Skin of body (tissue), 3 donors: ENCODE data around the gene C1QL3. TPM values are rescaled to one million over a fixed set of nuclear protein-coding genes. Genes with fewer than 3 reads are reported as not detected.

Source experiments
- DNase-seq: peaks from one replicate; lab custom pipeline; 2025; lab: John Stamatoyannopoulos, UW
- small RNA-seq: library from RNA; depleted of rRNA; stranded (forward); fragments of <200 nt; gene quantifications from one replicate; pipeline ENCODE3, GENCODE V24; 2014; ENCODE audit warnings: low replicate concordance
- total RNA-seq: library from RNA; depleted of rRNA; stranded (reverse); fragments of >200 nt; gene quantifications from one replicate; pipeline ENCODE4 v1.2.3, GENCODE V29; 2014

Gene C1QL3
- total RNA-seq, 1 donor from 2014 or later: 0.10 TPM

GRCh38 chr10:16493884-16494536 is 27.7 kb downstream of the C1QL3 start:
- no peak for DNase-seq

GRCh38 chr10:16491933-16492332 is 29.7 kb downstream of the C1QL3 start:
- no peak for DNase-seq

GRCh38 chr10:16490511-16490910 is 31.2 kb downstream of the C1QL3 start:
- no peak for DNase-seq

- no peak for DNase-seq
Observed at GRCh38 chr10:16483241-16483917, 38.3 kb downstream of the C1QL3 start.

- DNase-seq: no peak
Observed at GRCh38 chr10:16481052-16481728, 40.5 kb downstream of the C1QL3 start.

GRCh38 chr10:16478801-16479200 is 42.9 kb downstream of the C1QL3 start:
- no peak for DNase-seq

GRCh38 chr10:16477757-16478156 is 43.9 kb downstream of the C1QL3 start:
- DNase-seq: no peak

- DNase-seq: no peak
Observed at GRCh38 chr10:16472828-16473227, 48.9 kb downstream of the C1QL3 start.

GRCh38 chr10:16470747-16471146 is 50.9 kb downstream of the C1QL3 start:
- no peak for DNase-seq

GRCh38 chr10:16466001-16466400 is 55.7 kb downstream of the C1QL3 start:
- DNase-seq: no peak

Small RNA genes lying within 50 kb of the gene (small RNA-seq; reads per million reads assigned to genes)
- gene RNU2-18P: 0.92 reads per million, percentile 77 among the genes with 10 or more reads in this experiment

Other genes with a start within 250 kb of the C1QL3 start
- 8.1 TPM for gene PTER, start 84.9 kb downstream of the C1QL3 start, total RNA-seq